Activated CD8-positive, alpha-beta memory T cell treated with anti-CD3 and anti-CD28 coated beads, Interleukin-2, amount 50 U/mL, for 1 hour (primary cell): ENCODE measurements around the gene ECEL1.
"Not testable (repeated sequence)": the region's sequence is repeated elsewhere in the genome, so short reads cannot be mapped to it uniquely, and the experiment has no call there.

ENCODE experiments used
- DNase-seq: peaks from one replicate; pipeline ENCODE4 v3.0.0-alpha.2; 2020; ENCODE audit errors: extremely low read depth

ECEL1 gene

GRCh38 chr2:232443047-232443446, 44.6 kb downstream of the ECEL1 start:
- not testable (repeated sequence) for DNase-seq

DNA sequence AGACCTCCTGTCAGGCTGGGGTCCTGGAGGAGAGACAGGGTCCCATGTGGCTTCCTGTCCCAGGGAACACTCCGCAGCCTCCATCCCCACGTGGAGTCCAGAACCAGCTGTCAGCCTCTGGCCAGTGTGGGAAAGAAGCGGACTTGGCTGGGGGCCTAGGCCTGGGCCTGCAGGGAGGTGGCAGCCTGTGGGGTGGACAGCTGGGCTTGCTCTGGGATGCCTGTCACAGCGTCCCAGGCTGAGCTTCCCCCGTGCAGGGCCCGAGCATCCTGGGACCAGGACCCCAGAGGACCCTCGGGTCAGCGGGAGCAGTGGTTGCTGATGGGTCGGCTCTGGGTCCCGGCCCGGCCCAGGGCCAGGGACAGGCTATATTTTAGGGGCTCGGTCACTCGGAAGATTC, 45.2 kb downstream of the ECEL1 start:
- DNase-seq: not testable (repeated sequence)

DNA sequence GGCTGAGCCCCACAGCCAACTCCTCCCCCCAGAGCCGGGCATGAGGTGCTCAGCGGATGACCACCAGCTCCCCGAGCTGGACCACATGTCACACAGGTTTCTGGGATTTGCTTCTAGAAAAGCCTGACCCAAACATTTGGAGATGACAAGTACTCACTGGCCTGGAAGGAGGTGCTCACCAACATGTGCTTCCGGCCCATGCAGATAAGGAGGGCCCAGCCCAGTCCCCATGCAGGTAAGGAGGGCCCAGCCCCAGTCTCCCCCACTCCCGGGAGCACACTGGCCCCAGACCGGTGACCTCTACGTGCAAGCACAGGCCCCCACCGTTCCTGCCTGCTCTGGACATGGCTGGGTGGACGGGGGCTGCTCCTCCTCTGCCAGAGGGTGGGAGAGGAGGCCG, 45.7 kb downstream of the ECEL1 start:
- not testable (repeated sequence) for DNase-seq

DNA sequence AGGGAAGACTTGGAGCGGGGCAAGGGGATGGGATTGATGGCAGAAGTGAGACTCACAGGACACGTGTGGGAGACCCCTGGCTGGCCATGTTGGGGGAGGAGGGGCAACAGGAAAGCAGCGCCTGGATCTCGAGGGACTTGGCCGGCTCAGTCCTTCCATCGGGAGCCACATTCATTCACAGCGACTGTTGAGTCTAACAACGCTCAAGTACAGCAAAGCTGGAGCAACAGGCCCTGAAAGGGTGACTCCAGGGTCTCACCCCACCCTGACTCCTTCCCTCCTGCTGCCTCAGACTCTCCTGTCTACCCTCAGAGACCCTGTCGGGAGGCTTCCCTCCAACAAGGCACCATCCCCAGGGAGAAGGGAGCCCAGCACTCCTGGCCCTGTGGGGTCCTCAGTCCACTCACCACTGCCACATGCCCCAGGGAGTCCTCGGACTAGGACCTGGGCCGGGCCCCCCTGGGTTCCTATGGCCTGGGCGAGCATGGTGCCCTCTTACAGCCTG, 46.4 kb downstream of the ECEL1 start:
- DNase-seq: no peak

- DNase-seq: peak; percentile 50
These were observed 47.2 kb downstream of the ECEL1 start for GRCh38 chr2:232440220-232441018.

DNA sequence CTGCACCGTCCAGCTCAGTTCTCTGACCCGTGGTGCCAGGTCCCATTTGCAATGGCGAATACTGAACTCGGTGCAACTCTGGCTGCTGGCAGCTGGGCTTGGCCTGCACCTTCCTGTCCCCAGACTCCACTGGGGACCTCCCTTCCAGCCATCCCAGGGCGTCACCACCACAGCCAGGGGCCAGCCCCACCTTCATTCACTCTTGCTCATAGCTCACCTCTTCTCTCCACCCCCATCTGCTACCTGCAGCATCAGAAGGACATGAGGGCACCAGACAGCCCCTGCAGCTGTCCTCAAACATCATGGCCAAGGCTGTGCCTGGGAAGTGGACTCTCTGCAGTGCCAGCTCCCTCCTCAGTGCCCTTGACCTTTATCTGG, 47.9 kb downstream of the ECEL1 start:
- DNase-seq: no peak

DNA sequence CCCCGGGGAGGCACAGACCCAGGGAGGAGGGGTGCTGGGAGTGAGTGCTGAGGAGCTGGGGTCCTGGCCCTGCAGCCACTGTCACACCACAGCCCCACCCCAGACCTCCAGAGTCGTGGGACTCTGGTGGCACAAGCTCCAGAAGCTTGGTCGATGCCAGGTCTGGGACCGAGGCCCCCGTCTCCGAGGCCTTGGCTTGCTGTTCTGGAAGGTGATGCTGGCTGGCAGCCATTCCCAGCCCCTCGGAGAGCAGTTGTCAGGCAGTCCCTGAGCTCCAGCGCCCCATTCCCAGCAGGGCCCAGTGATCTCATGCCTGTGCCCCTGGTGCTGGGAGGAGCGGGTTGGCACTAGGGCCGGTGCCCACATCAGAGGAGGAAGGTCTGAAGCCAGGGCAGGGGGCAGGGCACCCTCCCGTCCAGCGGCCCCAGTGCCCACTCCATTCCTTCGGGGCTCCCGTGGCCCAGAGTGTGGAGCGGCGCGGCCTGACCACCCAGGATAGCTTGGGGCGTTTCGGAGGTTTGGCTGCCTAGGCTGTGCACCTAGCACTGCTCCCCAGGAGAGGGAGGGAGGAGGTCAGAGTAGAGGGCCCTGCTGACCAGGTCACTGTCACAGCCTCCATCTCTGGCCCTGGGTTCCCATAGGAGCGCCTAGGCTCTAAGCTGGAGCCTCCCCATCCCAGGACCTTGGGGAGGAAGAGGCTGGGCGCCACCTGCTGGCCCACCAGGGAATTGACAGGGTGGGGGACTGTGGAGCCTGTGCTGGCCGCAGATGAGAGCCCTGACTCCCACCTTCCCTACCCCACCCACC, 48.5 kb downstream of the ECEL1 start:
- no peak for DNase-seq

DNA sequence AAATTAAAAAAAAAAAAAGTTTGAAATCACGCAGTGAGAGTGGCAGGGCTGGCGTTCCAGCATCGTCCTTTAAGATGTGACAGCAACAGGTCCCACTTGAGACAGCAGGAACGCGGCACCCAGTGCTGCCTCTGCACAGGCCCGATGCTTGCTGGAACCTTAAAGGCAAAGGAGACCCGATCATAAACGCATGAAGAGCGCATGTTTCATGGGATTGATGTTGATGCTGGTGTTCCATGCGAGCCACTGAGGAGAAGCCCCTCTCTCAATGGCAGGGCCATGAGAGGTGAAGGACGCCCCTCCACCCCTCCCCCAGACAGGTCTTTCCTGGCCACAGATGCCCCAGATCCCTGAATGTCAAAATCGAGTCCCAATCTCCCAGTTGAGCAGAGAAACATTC, 49.5 kb downstream of the ECEL1 start:
- no peak for DNase-seq

DNA sequence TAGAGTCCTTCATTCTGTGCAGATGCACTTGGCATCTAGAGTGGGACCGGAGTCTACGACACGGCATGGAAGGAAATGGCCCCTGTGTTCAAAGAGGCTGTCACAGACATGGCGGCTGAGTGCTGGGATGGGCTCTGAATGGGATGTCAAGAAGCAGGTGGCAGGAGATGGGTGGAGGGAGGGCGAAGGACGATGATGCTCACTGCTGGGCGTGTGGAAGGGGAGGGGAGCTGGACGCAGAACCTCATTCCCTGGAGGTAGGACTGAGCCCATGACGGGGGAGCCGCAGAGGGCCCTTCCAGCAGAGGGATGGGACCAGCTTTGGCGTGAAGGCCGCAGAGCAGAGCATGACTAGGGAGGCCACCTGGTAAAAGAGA, 50.5 kb downstream of the ECEL1 start:
- DNase-seq: no peak

GRCh38 chr2:232436381-232437194, 51.0 kb downstream of the ECEL1 start:
- no peak for DNase-seq

DNA sequence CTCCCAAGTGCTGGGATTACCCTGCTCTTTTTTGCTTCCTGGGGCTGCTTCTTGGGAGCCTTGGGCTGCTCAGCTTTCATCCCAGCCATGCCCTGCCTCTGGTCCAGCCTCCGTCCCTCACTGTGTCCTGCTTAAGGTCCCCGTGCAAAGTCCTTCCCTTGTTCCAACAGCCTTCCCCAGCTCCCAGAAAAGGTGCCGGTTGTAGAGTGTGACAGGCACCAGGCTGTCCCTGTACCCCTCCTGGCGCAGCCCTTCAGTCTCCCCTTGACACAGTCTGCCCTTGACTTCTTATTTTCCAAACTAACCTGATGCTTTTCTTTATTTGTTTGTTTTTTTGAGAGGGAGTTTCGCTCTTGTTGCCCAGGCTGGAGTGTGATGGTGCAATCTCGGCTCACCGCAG, 51.8 kb downstream of the ECEL1 start:
- DNase-seq: no peak

- no peak for DNase-seq
These were observed 52.3 kb downstream of the ECEL1 start for GRCh38 chr2:232435375-232435648.

GRCh38 chr2:232434563-232435374, 52.9 kb downstream of the ECEL1 start:
- DNase-seq: no peak

DNA sequence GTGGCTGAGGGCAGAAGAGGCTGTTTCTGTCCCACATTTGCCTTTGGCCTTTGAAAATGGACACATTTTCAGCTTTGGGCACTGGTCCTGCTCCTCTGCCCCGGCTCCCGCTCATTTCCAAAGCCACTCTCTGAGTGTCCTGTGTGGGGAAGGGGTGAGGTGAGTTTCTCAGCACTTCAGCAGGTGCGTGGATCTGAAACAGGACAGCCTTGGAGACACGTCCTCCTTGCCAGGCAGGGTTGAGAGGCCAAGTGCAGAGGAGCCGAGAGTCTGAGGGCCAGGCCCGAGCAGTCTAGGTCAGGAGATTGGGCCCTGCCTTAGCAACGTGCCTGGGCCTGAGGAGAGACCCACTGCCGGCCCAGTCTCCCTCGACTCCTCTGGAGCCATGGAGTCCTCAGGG, 53.5 kb downstream of the ECEL1 start:
- DNase-seq: no peak

- not testable (repeated sequence) for DNase-seq
These were observed 54.0 kb downstream of the ECEL1 start for GRCh38 chr2:232433622-232434021.

DNA sequence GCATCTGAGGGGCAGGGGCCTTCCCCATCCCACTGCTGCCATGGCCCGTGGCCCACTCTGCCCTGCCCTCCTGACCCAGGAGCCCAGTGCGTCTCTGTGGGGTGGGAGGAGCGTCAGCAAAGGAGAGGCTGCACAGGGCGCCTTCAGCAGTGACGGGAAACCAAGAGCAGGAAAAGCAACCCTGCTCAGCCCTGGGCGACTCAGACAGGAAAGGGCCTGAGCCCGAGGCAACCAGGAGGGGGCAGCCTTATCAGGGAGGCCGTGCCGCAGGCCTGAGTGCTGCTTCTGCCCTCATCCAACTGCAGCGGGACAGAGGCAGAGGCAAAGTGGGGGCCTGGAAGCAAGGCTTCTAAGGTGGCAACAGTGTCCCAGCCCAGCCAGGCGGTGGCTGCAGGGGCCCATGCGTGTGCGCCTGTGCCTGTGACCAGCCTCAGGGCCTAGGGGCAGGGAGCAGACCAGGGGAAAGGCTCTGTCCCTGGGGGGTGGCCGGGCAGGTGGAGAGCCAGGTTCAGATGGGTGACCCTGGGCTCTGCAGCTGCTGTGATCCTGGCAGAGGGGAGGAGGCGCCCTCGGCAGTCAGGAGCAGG, 54.9 kb downstream of the ECEL1 start:
- no peak for DNase-seq

- no peak for DNase-seq
These were observed 55.7 kb downstream of the ECEL1 start for GRCh38 chr2:232431705-232432590.
